ENCODE results near the gene HSD3B7. TPM values are rescaled to one million over a fixed set of nuclear protein-coding genes. Genes with fewer than 3 reads are reported as not detected.

The HSD3B7 gene
- 14.1 and 25.5 TPM in 2 replicates for total RNA-seq

DNA sequence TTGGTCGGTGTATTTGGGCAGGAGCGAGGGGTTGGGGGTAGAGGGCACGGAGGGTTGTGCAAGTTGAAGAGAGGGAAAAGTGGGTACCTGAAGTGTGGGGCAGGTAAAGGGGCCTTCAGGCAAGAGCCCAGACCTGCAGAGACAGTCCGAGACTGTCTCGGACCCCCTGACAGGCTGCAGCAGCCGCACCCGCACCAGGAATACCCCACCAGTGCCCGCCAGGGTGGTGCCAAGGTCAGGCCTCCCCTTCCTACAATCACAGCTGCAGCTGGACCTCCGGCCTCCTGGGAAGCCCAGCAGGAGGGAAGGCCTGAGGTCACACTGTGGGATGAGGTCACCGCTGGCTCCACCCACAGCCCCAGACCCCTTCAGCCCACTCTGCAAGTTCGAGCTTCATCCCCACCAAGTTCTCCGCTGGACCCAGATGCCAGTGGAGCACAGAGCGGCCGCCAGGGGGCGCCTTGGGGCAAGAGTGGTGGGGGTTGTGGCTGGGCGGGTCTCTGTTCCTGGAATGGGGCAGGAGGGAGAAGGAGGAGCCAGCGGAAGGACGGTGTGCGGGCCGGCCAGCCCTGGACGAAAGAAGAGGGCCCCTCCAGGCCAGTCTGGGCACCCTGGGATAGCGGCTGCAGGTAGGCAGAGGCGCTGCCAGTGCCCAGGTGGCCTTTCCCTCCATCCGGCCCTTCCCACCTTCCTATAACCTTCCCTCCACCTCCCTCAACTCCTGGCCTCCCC, at the start of gene HSD3B7:
Gene HSD3B7 (plus strand): TSS at position 539 of the 732 bp plus-strand sequence. CDS start 452 bp downstream, outside the sequence.

DNA sequence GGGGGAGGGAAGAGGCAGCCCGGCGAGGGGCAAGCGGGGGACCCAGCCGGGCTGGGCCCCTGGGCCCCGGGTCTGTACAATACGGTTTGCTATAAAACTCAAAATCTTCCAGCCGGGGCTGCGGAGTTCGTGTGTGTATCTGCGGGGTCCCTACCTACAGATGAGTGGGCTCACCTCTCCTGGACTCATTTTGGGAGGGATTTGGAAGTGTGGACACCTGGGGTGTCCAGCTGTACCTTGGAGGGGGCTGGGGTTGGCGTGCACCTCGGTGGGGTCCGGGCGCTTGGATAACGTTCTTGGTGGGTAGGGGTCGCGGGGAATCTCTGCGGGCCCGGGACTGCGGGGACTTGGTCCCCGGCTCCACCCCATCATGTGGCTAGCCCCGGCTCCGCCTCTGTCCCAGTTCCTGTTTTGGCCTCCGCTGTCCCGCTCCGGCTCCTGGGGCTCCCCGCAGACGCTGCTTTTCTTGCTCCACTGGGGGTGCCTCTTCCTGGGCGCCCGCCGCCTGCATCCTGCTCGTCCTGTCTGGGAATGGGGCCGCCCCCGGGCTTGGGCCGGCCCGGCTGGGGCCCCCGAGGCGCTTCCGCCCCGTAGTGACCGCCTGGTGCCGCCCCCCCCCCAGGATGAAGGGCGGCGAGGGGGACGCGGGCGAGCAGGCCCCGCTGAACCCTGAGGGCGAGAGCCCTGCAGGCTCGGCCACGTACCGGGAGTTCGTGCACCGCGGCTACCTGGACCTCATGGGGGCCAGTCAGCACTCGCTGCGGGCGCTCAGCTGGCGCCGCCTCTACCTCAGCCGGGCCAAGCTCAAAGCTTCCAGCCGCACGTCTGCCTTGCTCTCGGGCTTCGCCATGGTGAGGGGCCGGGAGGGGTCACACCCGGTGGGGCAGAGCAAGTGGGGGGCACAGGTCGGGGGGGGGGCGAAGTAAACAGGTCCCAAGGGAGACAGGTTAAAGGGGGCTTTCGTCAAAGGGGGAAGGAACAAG, 36.0 kb upstream of the HSD3B7 start, which contains the start of gene ORAI3:
Gene ORAI3 (plus strand): TSS at position 402 of the 983 bp plus-strand sequence. CDS start 222 bp downstream, at position 624.

GRCh38 chr16:30957456-30958174, 27.4 kb upstream of the HSD3B7 start, which contains the start of gene SETD1A:
TSS of gene SETD1A (plus strand) at chr16:30957754. CDS start at chr16:30958732, 978 bp downstream.

GRCh38 chr16:31010585-31011325, 25.7 kb downstream of the HSD3B7 start, which contains the start of gene STX1B:
TSS of gene STX1B (minus strand) at chr16:31010638. CDS start at chr16:31010396, 242 bp downstream.

GRCh38 chr16:31032736-31033708, 48.0 kb downstream of the HSD3B7 start, which contains the start of gene STX4:
TSS of gene STX4 (plus strand) at chr16:31033558. CDS start at chr16:31033806, 248 bp downstream.

Other genes with a start within 250 kb of the HSD3B7 start
- 9.6 and 16.1 TPM in 2 replicates for gene PHKG2, start 236.8 kb upstream of the HSD3B7 start, total RNA-seq
- gene CFAP119, start 223.1 kb upstream of the HSD3B7 start, total RNA-seq, result 1.4 TPM in 1 of 2 replicates, not detected in the other
- 50.3 and 56.6 TPM in 2 replicates for gene RNF40, start 222.9 kb upstream of the HSD3B7 start, total RNA-seq
- gene ZNF629, start 198.0 kb upstream of the HSD3B7 start, total RNA-seq, result 5.5 and 6.6 TPM in 2 replicates
- gene BCL7C, start 91.1 kb upstream of the HSD3B7 start, total RNA-seq, result 28.8 and 34.7 TPM in 2 replicates
- 0.64 and 0.96 TPM in 2 replicates for gene CTF1, start 88.6 kb upstream of the HSD3B7 start, total RNA-seq
- gene FBXL19, start 61.6 kb upstream of the HSD3B7 start, total RNA-seq, result 16.2 and 30.6 TPM in 2 replicates
- gene ORAI3, start 36.1 kb upstream of the HSD3B7 start, total RNA-seq, result 24.3 and 48.8 TPM in 2 replicates
- 0.96 and 1.5 TPM in 2 replicates for gene SETD1A, start 27.5 kb upstream of the HSD3B7 start, total RNA-seq
- 0.72 TPM in 1 of 2 replicates, not detected in the other for gene STX1B, start 25.4 kb downstream of the HSD3B7 start, total RNA-seq
- gene STX4, start 48.4 kb downstream of the HSD3B7 start, total RNA-seq, result 7.5 and 13.3 TPM in 2 replicates
- 6.4 and 7.0 TPM in 2 replicates for gene ZNF668, start 89.0 kb downstream of the HSD3B7 start, total RNA-seq
- gene ZNF646, start 89.2 kb downstream of the HSD3B7 start, total RNA-seq, result 11.3 and 12.8 TPM in 2 replicates
- gene PRSS53, start 103.7 kb downstream of the HSD3B7 start, total RNA-seq, result 0.64 and 0.96 TPM in 2 replicates
- 41.1 and 75.7 TPM in 2 replicates for gene VKORC1, start 109.6 kb downstream of the HSD3B7 start, total RNA-seq
- gene BCKDK, start 123.2 kb downstream of the HSD3B7 start, total RNA-seq, result 11.7 and 20.7 TPM in 2 replicates
- gene KAT8, start 132.5 kb downstream of the HSD3B7 start, total RNA-seq, result 52.3 and 61.0 TPM in 2 replicates
- gene PRSS8, start 150.5 kb downstream of the HSD3B7 start, total RNA-seq, result 31.5 and 33.0 TPM in 2 replicates
- 1.9 and 2.8 TPM in 2 replicates for gene PRSS36, start 164.9 kb downstream of the HSD3B7 start, total RNA-seq
- gene FUS, start 194.9 kb downstream of the HSD3B7 start, total RNA-seq, result 19.6 and 40.7 TPM in 2 replicates
- 235 and 267 TPM in 2 replicates for gene PYCARD, start 217.6 kb downstream of the HSD3B7 start, total RNA-seq
- gene TRIM72, start 228.9 kb downstream of the HSD3B7 start, total RNA-seq, result not detected in 2 replicates
- gene PYDC1, start 231.9 kb downstream of the HSD3B7 start, total RNA-seq, result not detected in 2 replicates

Measured in tracheal epithelial cell (primary cell).